ENCODE results near the gene CEP85. TPM values are rescaled to one million over a fixed set of nuclear protein-coding genes. Genes with fewer than 3 reads are reported as not detected.

The CEP85 gene
- total RNA-seq, 2 experiments from 2014 or later = 47.1 to 55.2 TPM

DNA sequence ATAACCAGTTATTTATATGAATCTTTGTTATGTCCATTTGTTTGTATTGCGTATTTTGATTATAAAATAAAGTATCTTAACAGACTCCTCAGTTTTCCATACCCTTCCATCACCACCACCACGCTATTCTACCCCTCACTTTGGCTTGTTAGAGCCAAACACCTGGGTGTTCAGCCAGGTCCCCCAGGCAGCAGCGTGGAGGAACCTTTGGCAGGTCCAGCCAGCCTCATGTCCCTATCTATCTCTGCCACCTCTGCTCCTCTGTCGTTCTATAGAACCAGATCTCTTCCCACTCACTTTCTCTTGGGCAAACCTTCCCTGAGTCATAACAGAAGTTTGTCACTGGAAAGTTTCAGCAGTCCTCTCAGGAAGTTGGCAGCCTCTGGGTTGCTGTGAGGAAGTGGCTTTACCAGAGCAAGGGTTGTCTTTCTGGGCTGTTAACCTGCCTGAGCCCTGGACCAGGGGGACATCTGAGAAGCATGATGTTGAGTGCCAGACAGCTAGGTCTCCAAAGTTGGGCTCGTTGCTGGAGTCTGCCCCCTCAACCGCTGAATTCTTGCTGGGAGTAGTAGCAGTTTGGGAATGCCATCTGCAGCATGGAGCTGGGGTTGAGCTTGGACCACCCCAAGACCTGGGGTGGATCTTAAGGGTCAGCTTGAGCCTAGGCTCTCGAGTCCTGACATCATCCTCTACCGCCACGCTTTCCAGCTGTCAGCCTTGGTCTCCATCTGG is 44.9 kb downstream of the CEP85 start:
- ChIA-PET CTCF (ENCODE audit: unreplicated experiment) (interaction anchor here (1.0 kb wide), 1 partner anchor 10 kb away, joined by 5 read pairs; no protein-coding TSS in a partner anchor), POLR2A (interaction anchor here (0.7 kb wide), 1 partner anchor 99 kb away, joined by 3 read pairs; no protein-coding TSS in a partner anchor)
- Histone ChIP-seq H4K20me1 (ENCODE audit: insufficient read depth, low read length) (no peaks in the 10 kb centered on the region), H3K4me1 (ENCODE audit: insufficient read depth, low read length, poor library complexity, severe bottlenecking) (peaks cover 30% of the 10 kb centered on the region), H2AFZ (ENCODE audit: low read length) (no peak overlapping the region; the same call in 1 of the 2 replicates), H3K79me2 (ENCODE audit: insufficient read depth, low read depth, low read length) (no peaks in the 10 kb centered on the region), H3K4me2 (ENCODE audit: low read length) (peak overlapping the region; percentile 94), H3K9me2 (ENCODE audit: insufficient read depth, low read length) (no peaks in the 10 kb centered on the region), H3K4me3 (ENCODE audit: low read depth, low read length, poor library complexity, severe bottlenecking) (peak overlapping the region; percentile 69), H3K27ac (ENCODE audit: low read depth, low read length, poor library complexity, severe bottlenecking) (peak overlapping the region; percentile 63), H3K36me3 (ENCODE audit: insufficient read depth, low read length) (peaks cover 75% of the 10 kb centered on the region), H3K9me3 (ENCODE audit: low read length) (no peaks in the 10 kb centered on the region)
- peak; percentile 33 for DNase-seq (ENCODE audit: low spot score)
- no peak for TF ChIP-seq CTCF (conservative IDR thresholded peaks at IDR 0.05; ENCODE audit: low read length)
- no peak for TF ChIP-seq EZH2phosphoT487 (IDR thresholded peaks at IDR 0.05; ENCODE audit: borderline replicate concordance, low read depth, low read length)
- BruUV-seq (replicated peaks) = no TSS peak
- intact Hi-C loops (cut with micrococcal nuclease; ENCODE audit: unreplicated experiment) = no loop called here

DNA sequence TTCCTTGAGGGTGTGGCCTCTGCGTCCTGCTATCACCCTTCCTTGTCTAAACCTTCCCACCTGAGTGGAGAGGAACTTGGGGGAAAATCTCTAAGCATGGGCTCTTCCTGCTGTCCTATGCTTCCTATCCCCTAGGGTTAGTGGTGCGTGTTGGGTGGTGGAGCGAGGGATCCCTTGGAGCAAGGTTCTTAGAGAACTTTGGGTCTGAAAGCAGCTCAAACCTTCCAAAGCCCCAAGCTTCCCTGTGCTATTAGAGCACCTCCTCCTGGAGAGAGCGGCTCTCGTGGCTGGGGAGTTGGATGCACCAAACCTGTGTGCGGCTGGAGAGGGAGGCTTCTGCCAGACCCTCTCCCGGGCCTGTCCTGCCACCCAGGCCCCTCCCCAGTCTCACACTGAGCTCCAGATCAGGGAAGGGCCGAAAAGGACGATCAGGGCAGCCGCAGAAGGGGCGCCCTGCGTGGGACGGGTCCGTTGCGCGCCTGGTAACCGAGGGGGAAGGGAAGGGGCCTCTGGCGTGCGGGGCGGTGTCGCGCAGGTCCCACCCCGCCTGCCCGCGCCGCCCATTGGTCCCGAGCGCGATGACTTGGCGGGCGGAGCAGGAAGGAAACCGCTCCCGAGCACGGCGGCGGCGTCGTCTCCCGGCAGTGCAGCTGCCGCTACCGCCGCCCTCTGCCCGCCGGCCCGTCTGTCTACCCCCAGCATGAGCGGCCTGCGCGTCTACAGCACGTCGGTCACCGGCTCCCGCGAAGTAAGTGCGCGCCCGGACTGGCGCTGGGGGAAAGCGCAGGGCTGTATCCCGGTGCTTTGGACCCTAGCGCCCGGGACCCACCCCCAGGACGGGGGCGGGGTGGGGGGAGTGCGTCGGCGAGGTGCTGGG is 45.7 kb downstream of the CEP85 start, which contains the start of gene SH3BGRL3:
Gene SH3BGRL3, plus strand, starts transcription at position 631 of the 877 bp plus-strand sequence. Its CDS starts 70 bp downstream, at position 701.
- Histone ChIP-seq H3K79me2 (ENCODE audit: insufficient read depth, low read depth, low read length) (no peaks in the 10 kb centered on the region), H3K4me3 (ENCODE audit: low read depth, low read length, poor library complexity, severe bottlenecking) (peak within 1 kb of the TSS; percentile 69), H3K4me1 (ENCODE audit: insufficient read depth, low read length, poor library complexity, severe bottlenecking) (peaks cover 37% of the 10 kb centered on the region), H3K36me3 (ENCODE audit: insufficient read depth, low read length) (peaks cover 67% of the 10 kb centered on the region), H3K27ac (ENCODE audit: low read depth, low read length, poor library complexity, severe bottlenecking) (peak within 1 kb of the TSS; percentile 63), H2AFZ (ENCODE audit: low read length) (no peak within 1 kb of the TSS; the same call in 1 of the 2 replicates), H3K4me2 (ENCODE audit: low read length) (peak within 1 kb of the TSS; percentile 94), H3K9me3 (ENCODE audit: low read length) (no peaks in the 10 kb centered on the region), H3K9me2 (ENCODE audit: insufficient read depth, low read length) (no peaks in the 10 kb centered on the region), H4K20me1 (ENCODE audit: insufficient read depth, low read length) (no peaks in the 10 kb centered on the region)
- intact Hi-C loops (cut with micrococcal nuclease; ENCODE audit: unreplicated experiment) = no loop called here
- POLR2A ChIA-PET = interaction anchor here (0.7 to 1.8 kb wide), 3 partner anchors 9 to 98 kb away, joined by 3 to 4 read pairs (median 4); no protein-coding TSS in a partner anchor
- no TSS peak for BruUV-seq (replicated peaks)
- DNase-seq (ENCODE audit: low spot score) = peak; percentile 87
- TF ChIP-seq CTCF (conservative IDR thresholded peaks at IDR 0.05; ENCODE audit: low read length) = peak; percentile 72
- TF ChIP-seq EZH2phosphoT487 (IDR thresholded peaks at IDR 0.05; ENCODE audit: borderline replicate concordance, low read depth, low read length) = no peak
- CTCF ChIA-PET (ENCODE audit: unreplicated experiment) = interaction anchor here (1.0 kb wide), 1 partner anchor 9 kb away, joined by 5 read pairs; no protein-coding TSS in a partner anchor
